D721Med (cell line): ENCODE data around the gene MUC5AC.
"Not testable (repeated sequence)": the region's sequence is repeated elsewhere in the genome, so short reads cannot be mapped to it uniquely, and the experiment has no call there.

ENCODE experiments used
- DNase-seq: peaks from one replicate; pipeline ENCODE4 v3.0.0; 2011; ENCODE audit warnings: low spot score; ENCODE audit not compliant: insufficient read length
- FAIRE-seq: peaks from 2 replicates; lab custom pipeline; 2011; peaks lifted over from hg19 to GRCh38; lab: Jason Lieb, UNC
- TF ChIP-seq, protein P1 (sequence below): IDR thresholded peaks from 2 replicates; pipeline ENCODE4 v1.5.1; 2012; ENCODE audit warnings: mild to moderate bottlenecking, control low read depth; ENCODE audit not compliant: insufficient read depth; ENCODE audit errors: missing control alignments

Gene MUC5AC

GRCh38 chr11:1171985-1172728, 14.4 kb downstream of the MUC5AC start:
- FAIRE-seq (no peak), DNase-seq (no peak)
- TF ChIP-seq, protein P1, sequence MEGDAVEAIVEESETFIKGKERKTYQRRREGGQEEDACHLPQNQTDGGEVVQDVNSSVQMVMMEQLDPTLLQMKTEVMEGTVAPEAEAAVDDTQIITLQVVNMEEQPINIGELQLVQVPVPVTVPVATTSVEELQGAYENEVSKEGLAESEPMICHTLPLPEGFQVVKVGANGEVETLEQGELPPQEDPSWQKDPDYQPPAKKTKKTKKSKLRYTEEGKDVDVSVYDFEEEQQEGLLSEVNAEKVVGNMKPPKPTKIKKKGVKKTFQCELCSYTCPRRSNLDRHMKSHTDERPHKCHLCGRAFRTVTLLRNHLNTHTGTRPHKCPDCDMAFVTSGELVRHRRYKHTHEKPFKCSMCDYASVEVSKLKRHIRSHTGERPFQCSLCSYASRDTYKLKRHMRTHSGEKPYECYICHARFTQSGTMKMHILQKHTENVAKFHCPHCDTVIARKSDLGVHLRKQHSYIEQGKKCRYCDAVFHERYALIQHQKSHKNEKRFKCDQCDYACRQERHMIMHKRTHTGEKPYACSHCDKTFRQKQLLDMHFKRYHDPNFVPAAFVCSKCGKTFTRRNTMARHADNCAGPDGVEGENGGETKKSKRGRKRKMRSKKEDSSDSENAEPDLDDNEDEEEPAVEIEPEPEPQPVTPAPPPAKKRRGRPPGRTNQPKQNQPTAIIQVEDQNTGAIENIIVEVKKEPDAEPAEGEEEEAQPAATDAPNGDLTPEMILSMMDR = no peak

GRCh38 chr11:1172729-1173117, 15.0 kb downstream of the MUC5AC start:
- FAIRE-seq = no peak
- no peak for DNase-seq
- TF ChIP-seq, protein P1 = no peak

- not testable (repeated sequence) for DNase-seq, FAIRE-seq
Measured at GRCh38 chr11:1173396-1173795, 15.6 kb downstream of the MUC5AC start.

- TF ChIP-seq, protein P1 = no peak
- FAIRE-seq = no peak
- no peak for DNase-seq
Measured at GRCh38 chr11:1174441-1175370, 17.0 kb downstream of the MUC5AC start.

DNA sequence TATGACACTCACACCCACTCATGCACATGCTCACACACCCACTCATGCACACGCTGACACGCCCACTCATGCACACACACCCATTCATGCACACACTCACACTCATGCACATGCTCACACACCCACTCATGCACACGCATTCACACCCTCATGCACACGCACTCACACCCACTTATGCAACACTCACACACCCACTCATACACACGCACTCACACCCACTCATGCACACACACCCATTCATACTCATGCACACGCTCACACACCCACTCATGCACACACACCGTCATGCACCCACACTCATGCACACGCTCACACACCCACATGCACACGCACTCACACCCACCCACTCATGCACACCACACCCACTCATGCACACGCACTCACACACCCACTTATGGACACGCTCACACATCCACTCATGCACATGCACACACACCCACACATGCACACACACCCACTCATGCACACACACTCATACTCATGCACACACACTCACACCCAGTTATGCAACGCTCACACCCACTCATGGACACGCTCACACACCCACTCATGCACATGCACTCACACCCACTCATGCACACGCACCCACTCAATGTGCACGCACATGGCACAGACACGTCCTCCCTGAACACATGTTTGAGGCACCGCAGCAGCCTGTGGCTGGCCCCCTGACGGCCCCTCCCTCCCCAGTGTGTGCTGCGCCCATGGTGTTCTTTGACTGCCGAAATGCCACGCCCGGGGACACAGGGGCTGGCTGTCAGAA, 17.9 kb downstream of the MUC5AC start:
- TF ChIP-seq, protein P1 = no peak
- DNase-seq (no peak), FAIRE-seq (no peak)

DNA sequence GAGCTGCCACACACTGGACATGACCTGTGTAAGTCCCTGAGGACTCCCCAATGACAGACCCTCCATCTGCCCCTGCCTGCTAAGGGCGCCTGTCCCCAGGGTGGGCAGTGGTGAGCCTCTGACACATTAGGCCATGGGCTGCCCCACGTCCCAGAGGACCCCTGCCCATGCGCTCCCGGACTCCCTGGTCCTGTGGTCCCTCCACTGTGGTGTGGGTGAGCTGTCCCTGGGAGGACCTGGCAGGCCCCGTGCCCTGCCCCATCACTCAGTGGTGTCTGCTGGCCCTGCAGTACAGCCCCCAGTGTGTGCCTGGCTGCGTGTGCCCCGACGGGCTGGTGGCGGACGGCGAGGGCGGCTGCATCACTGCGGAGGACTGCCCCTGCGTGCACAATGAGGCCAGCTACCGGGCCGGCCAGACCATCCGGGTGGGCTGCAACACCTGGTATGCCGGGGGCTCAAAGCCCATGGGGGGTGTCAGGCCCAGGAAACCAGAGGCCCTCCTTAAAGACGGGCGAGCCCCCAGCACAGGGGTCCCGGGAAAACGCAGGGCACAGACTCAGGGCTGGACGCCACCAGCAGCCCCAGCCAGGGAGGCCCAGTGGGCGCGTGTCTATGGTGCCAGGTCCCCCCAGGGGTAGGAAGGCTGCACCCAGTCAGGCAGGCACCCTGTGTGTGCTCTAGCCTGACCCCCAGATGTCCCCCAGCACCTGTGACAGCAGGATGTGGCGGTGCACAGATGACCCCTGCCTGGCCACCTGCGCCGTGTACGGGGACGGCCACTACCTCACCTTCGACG, 18.7 kb downstream of the MUC5AC start:
- TF ChIP-seq, protein P1 = no peak
- DNase-seq (no peak), FAIRE-seq (no peak)
